ENCODE results near the gene ZBTB46. TPM values are rescaled to one million over a fixed set of nuclear protein-coding genes. Genes with fewer than 3 reads are reported as not detected.

Gene ZBTB46, protein sequence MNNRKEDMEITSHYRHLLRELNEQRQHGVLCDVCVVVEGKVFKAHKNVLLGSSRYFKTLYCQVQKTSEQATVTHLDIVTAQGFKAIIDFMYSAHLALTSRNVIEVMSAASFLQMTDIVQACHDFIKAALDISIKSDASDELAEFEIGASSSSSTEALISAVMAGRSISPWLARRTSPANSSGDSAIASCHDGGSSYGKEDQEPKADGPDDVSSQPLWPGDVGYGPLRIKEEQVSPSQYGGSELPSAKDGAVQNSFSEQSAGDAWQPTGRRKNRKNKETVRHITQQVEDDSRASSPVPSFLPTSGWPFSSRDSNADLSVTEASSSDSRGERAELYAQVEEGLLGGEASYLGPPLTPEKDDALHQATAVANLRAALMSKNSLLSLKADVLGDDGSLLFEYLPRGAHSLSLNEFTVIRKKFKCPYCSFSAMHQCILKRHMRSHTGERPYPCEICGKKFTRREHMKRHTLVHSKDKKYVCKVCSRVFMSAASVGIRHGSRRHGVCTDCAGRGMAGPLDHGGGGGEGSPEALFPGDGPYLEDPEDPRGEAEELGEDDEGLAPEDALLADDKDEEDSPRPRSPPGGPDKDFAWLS
- total RNA-seq, result 4.0 and 5.2 TPM in 2 replicates
- polyA plus RNA-seq, result 2.0 and 3.2 TPM in 2 replicates

DNA sequence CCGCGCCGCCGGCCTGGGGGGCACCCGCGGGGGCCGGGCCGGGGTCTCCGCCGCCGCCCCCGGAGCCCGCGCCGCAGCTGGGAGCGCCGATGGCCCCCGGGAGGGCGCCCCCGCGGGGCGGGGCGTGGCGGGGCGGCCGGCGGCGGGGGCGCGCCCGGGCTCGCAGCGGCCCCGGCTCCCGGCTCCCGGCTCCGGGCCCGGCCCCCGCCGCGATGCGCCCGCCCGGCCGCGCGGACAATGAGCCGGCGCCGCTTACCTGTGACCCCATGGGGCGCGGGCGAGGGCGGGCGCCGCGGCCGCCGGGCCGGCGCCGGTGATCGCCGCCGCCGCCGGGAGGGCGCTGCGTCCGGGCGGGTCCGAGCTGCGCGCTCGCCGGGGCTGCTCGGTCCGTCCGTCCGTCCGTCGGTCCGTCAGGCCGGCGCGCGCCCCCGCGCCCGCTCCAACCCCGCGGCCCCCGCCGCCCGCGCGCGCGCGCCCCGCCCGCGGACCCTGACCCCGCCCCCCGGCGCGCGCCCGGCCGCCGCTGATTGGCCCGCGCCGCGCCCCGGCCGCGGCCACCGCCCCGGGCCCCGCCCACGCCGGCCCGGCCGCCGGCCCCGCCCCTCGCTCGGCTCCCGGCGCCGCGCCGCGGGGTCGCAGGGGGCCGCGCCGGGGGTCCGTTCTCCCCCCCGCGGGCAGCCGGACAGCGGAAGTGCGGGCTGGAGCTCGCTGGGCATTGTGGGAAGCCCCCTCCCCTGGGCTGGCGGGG lies at the start of gene ZBTB46:
Gene ZBTB46, minus strand, starts transcription at position 424 of the 748 bp plus-strand sequence. CDS start 40,507 bp downstream, outside the sequence.
- H3K9me3 ChIP-seq (ENCODE audit: low read depth), result no peaks in the 10 kb centered on the region
- peak within 1 kb of the TSS; percentile 59 for H3K4me3 ChIP-seq
- peaks cover 15% of the 10 kb centered on the region for H3K79me2 ChIP-seq
- peaks cover 17% of the 10 kb centered on the region for H3K27me3 ChIP-seq
- DNase-seq (ENCODE audit: low spot score), result peak; percentile 84
- H2AFZ ChIP-seq, result peak within 1 kb of the TSS; percentile 60
- no peaks in the 10 kb centered on the region for H4K20me1 ChIP-seq (ENCODE audit: insufficient read depth, poor library complexity, severe bottlenecking)
- no peak within 1 kb of the TSS for H3K27ac ChIP-seq
- TF ChIP-seq EZH2phosphoT487 (IDR thresholded peaks at IDR 0.05; ENCODE audit: low read depth, severe bottlenecking, unreplicated experiment), result no peak
- TF ChIP-seq, protein P1, sequence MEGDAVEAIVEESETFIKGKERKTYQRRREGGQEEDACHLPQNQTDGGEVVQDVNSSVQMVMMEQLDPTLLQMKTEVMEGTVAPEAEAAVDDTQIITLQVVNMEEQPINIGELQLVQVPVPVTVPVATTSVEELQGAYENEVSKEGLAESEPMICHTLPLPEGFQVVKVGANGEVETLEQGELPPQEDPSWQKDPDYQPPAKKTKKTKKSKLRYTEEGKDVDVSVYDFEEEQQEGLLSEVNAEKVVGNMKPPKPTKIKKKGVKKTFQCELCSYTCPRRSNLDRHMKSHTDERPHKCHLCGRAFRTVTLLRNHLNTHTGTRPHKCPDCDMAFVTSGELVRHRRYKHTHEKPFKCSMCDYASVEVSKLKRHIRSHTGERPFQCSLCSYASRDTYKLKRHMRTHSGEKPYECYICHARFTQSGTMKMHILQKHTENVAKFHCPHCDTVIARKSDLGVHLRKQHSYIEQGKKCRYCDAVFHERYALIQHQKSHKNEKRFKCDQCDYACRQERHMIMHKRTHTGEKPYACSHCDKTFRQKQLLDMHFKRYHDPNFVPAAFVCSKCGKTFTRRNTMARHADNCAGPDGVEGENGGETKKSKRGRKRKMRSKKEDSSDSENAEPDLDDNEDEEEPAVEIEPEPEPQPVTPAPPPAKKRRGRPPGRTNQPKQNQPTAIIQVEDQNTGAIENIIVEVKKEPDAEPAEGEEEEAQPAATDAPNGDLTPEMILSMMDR (IDR thresholded peaks at IDR 0.05; ENCODE audit: poor library complexity), result no peak
- TF ChIP-seq EZH2 (IDR thresholded peaks at IDR 0.05; ENCODE audit: borderline replicate concordance), result no peak
- peaks cover 15% of the 10 kb centered on the region for H3K4me1 ChIP-seq (ENCODE audit: insufficient read depth)
- no CpG with 5 or more reads among the region's 147 CpGs for WGBS (ENCODE audit: low lambda C conversion rate, missing lambda C conversion rate)
- H3K36me3 ChIP-seq (replicated peaks; ENCODE audit: insufficient read depth, low read depth), result no peaks in the 10 kb centered on the region
- no peaks in the 10 kb centered on the region for H3K9me2 ChIP-seq (replicated peaks; ENCODE audit: insufficient read depth)
- H3K4me2 ChIP-seq, result peak within 1 kb of the TSS; percentile 89

DNA sequence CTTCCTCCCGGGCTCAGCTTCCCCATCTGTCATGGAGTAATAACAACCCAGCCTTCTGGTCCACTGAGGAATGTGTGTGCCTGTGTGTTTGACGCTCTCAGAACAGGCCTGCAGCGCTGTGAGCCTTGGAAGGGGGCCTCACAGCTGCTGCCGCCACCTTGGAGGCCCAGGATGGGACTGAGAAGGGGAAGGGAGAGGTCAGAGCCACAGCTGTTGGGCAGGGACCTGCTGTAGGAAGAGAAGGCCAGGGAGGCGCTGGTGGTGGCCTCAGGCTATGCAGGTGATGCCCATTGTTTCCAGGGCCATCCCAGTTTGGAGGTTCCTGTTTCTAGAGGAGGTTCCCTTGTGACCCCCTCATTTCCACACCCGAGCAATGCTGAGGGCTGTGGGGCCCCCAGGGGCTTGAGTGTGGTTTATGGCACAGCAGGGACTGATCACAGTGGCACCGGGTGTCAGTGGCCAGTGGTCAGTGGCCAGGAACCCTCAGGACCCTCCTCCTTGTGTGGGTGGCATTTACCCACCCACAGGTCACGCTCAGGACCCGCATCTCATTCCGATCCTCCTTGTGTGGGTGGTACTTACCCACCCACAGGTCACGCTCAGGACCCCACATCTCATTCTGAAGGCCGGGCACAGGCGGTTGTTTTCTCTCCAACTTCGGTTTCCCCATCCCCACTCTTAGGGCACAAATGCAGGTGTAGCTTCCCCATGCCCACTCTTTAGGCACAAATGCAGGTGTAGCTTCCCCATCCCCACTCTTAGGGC lies 48.0 kb upstream of the ZBTB46 start:
- Histone ChIP-seq H4K20me1 (ENCODE audit: insufficient read depth, poor library complexity, severe bottlenecking) (peaks cover 22% of the 10 kb centered on the region), H3K79me2 (peaks cover 31% of the 10 kb centered on the region), H3K4me1 (ENCODE audit: insufficient read depth) (no peaks in the 10 kb centered on the region), H3K9me3 (ENCODE audit: low read depth) (no peaks in the 10 kb centered on the region), H3K27ac (no peak overlapping the region), H3K4me2 (no peak overlapping the region), H3K9me2 (replicated peaks; ENCODE audit: insufficient read depth) (no peaks in the 10 kb centered on the region), H3K4me3 (no peak overlapping the region), H2AFZ (no peak overlapping the region), H3K36me3 (replicated peaks; ENCODE audit: insufficient read depth, low read depth) (no peaks in the 10 kb centered on the region), H3K27me3 (no peaks in the 10 kb centered on the region)
- WGBS (ENCODE audit: low lambda C conversion rate, missing lambda C conversion rate), result 95% methylated on average over 14 of the region's 14 CpGs
- TF ChIP-seq, protein P1 (IDR thresholded peaks at IDR 0.05; ENCODE audit: poor library complexity), result no peak
- TF ChIP-seq EZH2 (IDR thresholded peaks at IDR 0.05; ENCODE audit: borderline replicate concordance) (no peak), EZH2phosphoT487 (IDR thresholded peaks at IDR 0.05; ENCODE audit: low read depth, severe bottlenecking, unreplicated experiment) (no peak)
- DNase-seq (ENCODE audit: low spot score), result no peak

DNA sequence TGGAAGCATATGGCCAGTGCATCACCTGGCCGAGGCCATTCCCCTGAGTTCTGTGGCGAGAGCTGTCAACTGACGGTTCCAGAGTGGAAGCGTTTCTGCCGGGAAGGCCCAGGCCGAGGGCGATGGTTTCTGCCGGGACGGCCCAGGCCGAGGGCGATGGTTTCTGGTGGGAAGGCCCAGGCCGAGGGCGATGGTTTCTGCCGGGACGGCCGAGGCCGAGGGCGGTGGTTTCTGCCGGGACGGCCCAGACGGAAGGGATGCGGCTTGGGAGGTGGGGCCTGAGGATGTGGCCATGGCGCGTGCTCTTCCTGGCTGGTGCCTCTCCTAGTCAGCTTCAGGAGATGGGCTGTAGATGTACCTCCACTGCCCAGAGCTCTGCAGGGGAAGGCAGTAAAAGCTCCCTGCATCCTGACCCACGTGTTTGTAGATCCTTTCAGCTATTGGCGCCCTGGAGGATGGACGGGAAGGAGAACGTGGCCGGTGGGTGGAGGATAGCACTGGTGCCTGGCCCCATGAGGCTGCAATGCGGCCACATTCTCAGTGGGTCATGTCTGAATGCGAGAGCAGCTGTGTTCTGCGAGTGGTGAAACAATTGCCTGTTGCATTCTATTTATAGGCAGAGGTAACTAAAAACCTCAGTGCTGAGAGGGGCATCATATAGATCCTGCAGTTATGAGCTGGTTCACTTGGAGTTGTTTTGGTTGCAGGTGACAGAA lies 46.8 kb upstream of the ZBTB46 start:
- H3K79me2 ChIP-seq, result peaks cover 38% of the 10 kb centered on the region
- H3K36me3 ChIP-seq (replicated peaks; ENCODE audit: insufficient read depth, low read depth), result no peaks in the 10 kb centered on the region
- H3K27ac ChIP-seq, result no peak overlapping the region
- DNase-seq (ENCODE audit: low spot score), result no peak
- no peak overlapping the region for H2AFZ ChIP-seq
- H3K9me2 ChIP-seq (replicated peaks; ENCODE audit: insufficient read depth), result no peaks in the 10 kb centered on the region
- H3K9me3 ChIP-seq (ENCODE audit: low read depth), result no peaks in the 10 kb centered on the region
- no peak overlapping the region for H3K4me2 ChIP-seq
- no peak overlapping the region for H3K4me3 ChIP-seq
- H3K27me3 ChIP-seq, result no peaks in the 10 kb centered on the region
- TF ChIP-seq EZH2 (IDR thresholded peaks at IDR 0.05; ENCODE audit: borderline replicate concordance) (no peak), EZH2phosphoT487 (IDR thresholded peaks at IDR 0.05; ENCODE audit: low read depth, severe bottlenecking, unreplicated experiment) (no peak)
- TF ChIP-seq, protein P1 (IDR thresholded peaks at IDR 0.05; ENCODE audit: poor library complexity), result no peak
- 98% methylated on average over 32 of the region's 32 CpGs for WGBS (ENCODE audit: low lambda C conversion rate, missing lambda C conversion rate)
- no peaks in the 10 kb centered on the region for H3K4me1 ChIP-seq (ENCODE audit: insufficient read depth)
- H4K20me1 ChIP-seq (ENCODE audit: insufficient read depth, poor library complexity, severe bottlenecking), result peaks cover 22% of the 10 kb centered on the region

All from hepatocyte (in vitro differentiated cells).